ENCODE results near the gene CFAP54.
"Not testable (repeated sequence)": the region's sequence is repeated elsewhere in the genome, so short reads cannot be mapped to it uniquely, and the experiment has no call there.

Gene CFAP54

DNA sequence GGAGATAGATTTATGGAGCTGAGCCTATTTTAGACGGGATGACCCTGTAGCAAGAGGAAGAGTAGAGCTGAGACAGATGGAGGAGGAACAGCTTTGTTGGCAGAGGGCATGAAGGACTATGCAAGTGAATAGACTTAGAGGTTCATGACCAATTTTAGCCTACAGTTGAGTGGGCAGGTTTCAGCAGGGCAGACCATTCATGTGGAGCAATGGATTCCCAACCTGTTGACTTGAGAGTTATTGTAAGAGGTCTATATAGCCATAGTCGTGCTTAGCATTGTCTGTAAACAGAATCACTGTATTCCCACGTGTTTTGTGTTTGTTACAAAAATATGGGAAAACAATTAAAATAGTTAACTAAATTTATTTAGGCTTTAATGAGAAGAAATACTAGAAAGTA is 116.8 kb downstream of the CFAP54 start:
- no peak for DNase-seq

DNA sequence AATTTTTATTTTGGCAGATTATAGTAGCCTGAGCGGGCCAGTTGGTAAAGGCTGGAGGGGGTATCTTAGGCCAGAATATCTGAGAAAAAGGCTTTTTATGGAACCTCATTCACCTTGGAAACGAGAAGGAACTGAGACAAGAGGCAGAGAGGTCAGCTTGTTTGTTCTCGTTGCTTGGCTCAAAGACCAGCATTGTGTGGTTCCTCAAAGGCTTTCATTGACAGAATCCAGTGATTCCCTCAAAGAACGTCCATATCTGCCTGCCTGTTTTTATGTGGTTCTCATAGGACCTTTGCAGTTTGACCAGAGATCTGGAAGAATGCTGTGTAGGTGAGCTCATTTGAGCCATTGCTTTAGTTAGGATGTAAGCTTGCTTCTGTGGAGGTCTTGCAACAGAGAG is 117.3 kb downstream of the CFAP54 start:
- DNase-seq = no peak

DNA sequence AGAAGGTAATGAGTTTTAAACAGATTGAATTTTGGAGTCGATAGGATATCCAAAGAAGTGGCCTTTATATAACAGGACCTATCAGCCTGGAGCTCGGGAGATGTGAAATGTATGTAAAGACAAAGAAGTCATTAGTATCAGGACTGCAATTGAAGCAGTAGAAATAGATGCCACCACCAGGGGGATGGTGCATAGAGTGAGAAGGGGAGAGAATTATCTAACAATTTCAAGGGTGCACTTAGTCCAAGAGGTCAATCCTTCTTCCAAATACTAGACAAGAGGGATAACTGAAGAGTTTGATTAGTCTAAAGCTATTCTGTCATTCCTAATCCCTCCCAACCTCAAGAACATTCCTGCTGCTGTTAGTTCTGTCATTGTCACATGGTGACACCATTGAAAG is 127.8 kb downstream of the CFAP54 start:
- DNase-seq = no peak

DNA sequence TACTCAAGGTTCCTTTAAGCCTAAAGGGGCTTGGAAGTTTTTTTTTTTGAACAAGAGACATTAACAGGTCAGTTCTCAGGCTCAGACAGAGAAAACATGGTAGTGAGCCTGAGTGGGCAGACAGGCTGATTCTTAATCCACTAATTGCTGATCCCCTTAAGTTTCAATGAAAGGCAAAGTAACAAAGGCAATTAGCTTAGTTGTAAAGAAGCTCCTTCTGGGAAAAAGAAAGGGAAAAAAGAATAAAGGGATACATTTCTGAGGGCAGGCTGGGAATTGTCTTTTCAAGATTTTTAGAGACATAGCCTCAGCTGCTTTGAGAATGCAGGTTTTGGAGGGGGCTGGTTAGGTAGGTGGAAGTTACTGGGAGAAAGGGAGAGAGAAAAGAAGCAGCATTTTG is 133.8 kb downstream of the CFAP54 start:
- no peak for DNase-seq

DNA sequence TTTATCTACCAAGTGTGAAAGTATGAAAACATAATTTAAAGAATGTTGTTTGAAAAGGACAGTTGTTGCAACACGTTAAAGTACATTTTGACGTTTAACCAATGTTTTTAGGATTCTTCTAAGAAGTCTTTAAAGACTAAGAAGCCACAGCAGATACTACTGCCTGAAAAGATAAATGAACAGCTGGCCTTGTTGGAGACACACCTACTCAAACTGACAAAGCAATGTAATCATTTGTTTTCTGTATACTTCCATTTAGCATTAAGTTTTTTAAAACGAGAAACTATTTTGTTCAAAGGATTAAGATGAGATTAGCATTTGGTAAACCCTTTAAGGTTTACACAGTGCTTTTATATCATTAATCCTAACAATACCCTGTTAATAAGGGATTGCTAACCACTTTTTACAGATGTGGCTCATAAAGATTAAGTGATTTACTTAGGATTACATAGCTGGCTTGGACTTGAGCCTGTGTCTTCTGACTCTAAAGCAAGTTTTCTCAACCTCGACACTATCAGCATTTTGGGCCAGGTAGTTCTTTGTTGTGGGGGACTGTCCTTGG is 134.4 kb downstream of the CFAP54 start:
- no peak for DNase-seq

DNA sequence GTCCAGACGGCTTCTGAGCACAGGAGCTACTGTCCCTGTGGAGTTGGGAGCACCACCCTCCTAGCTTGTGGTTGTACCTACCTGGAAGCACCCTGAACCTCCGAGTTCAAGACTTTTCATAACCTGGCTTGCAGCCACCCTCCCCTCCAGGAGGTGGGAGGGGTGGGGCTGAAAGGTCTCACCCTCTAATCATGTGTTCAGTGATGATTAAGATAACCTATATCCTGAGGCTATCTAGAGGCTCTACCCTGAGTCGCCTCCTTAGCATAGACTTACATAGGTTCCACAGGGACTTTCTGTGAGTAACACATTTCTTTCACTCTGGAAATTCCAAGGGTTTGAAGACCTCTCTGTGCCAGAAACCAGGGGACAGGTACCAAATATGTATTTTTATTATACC is 146.5 kb downstream of the CFAP54 start:
- no peak for DNase-seq

DNA sequence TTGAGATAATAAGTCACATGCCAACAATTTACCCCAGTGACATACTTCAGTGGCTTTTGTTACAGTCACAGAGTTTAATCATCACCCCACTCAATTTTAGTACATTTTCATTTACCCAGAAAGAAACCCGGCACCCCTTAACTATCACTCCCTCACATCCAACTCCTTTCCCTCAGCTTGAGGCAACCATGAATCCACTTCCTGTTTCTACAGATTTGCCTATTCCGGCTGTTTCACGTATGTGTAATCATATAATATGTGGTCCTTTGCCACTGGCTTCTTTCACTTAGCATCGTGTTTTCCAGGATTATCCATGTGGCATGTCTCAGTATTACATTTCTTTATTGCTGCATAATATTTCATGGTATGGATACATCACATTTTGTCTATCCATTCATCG is 147.5 kb downstream of the CFAP54 start:
- DNase-seq = no peak

DNA sequence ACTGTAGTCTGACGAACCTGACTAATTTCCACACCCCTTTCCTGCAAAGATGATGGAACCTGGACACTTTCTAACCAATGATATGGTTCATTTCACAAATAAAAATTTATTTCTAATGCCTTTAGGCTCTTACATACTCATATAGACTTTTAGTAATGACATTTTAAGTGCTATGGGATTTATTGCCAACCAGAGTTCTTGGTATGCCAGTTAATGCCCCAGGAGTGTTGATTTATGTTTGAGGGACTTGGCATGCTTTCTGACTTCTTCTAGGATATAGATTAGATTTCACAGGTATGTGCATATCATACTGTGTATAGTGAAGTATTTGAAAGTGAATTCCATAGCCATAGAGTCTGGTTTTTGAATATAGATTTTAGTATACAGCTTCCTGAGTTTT is 159.5 kb downstream of the CFAP54 start:
- DNase-seq = no peak

DNA sequence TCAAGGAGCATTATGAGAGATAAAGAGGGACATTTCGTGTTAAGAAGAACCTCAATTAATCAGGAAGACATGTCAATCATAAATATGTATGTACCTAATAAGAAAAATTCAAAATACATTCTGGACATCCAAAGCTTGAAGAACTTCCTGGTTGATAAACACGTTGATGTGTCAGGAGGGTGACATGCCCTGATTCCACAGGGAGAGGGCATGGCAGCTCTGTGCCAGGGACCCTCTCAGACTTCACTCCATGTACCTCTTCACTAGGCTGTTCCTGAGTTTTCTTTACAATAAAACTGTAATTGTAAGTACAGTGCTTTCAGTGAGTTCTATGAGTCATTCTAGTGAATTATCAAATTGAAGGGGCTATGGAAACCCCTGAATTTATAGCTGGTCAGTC is 163.5 kb downstream of the CFAP54 start:
- DNase-seq = no peak

DNA sequence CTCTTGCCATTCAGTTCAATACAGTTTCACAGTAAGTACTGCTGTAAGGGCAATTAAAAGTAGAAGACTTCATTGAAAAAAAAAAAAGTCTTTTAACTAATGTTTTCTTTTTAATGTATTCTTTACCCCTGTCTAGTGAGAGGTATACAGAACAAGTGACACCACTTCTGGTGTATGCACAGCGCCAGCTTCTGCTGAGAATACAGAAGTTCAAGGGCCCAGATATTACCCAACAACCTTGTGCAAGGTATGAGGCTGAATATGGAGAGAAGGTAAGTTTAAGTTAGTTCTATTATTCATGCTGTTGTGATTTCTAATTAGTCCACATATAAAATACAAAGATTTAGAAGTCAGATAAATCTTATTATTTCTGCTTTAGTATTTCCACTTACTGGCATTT is 168.7 kb downstream of the CFAP54 start:
- no peak for DNase-seq

DNA sequence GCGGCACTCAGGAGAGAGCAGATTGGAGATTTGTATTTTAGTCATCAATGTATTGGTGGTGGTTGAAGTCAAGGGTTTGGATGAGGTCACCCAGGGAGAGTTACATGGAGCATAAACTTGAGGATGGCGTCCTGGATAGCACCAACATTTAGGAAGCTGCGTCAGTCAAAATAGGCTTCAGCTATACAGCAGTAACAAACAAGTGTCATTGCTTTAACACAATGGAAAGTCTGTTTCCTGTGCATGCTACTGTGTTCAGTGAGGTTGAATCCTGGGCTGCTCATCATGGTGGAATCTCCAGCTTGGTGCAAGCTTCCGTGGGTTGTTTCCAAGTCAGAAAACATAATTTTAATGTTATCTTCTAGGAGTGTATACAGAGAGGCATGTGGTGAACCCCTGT is 180.4 kb downstream of the CFAP54 start:
- DNase-seq = no peak

DNA sequence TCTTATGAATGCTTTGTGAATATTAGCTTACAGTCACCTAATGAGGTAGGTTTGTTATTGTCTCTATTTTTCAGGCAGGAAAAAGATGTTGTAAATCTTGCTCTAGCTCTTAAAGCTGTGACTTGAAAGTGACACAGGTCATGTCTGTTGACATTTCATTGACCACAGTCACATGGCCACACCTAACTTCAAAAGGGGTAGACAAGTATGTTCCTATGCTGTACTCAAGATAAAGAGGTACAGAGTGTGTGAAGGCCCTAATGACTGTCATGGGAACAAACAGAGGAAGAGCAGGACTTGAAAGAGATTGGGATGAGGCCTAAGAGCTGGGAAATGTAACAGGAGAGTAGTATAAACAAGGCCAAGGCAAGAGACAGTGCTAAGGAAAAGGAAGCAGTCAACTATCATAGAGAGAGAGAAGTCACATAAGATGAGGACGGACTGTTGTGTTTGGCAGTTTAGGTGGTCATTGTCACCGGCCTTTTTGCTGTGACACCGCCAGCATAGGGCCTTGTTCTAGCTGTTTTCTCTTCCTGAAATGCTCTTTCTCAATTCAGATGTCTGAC is 181.0 kb downstream of the CFAP54 start:
- DNase-seq = no peak

DNA sequence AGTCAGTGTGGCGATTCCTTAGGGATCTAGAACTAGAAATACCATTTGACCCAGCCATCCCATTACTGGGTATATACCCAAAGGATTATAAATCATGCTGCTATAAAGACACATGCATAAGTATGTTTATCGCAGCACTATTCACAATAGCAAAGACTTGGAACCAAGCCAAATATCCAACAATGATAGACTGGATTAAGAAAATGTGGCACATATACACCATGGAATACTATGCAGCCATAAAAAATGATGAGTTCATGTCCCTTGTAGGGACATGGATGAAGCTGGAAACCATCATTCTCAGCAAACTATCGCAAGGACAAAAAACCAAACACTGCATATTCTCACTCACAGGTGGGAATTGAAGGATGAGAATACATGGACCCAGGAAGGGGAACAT is 186.1 kb downstream of the CFAP54 start:
- not testable (repeated sequence) for DNase-seq

DNA sequence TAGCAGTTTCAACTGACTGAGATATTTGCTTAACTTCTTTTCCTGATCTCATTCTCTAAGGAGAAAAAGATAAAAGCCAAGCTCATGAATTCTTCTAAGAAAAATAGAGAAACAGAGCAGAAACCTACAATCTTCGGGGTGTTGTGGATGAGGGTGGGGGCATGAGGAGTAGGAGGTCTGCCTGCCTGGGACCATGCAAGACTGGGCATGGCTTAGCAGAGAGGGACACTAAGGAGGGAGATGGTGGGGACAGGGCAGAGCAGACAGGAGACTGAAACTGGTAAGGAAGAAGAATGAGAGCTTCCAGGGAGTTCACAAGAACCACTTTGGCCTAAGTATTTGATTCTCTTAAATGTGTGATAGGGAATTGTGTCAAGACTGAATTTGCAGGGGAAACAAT is 188.0 kb downstream of the CFAP54 start:
- DNase-seq = no peak

DNA sequence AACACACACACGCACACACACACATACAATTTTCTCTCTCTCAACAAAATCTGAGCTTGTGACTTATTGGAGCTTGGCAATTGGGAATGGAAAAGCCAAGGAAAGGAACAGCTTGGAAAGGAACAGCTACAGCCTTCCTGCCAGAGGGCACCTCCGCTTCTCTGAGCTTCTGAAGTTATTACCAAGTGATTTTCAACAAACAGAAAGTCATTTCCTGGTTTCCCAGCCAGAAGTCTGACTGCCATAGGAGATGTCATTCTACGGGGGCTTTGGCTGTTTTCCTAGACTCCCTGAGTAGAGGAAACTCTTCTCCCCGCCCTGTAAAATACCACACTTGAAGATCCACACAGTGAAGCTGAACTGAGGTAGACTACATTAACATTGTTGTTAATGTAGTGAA is 198.3 kb downstream of the CFAP54 start:
- no peak for DNase-seq

DNA sequence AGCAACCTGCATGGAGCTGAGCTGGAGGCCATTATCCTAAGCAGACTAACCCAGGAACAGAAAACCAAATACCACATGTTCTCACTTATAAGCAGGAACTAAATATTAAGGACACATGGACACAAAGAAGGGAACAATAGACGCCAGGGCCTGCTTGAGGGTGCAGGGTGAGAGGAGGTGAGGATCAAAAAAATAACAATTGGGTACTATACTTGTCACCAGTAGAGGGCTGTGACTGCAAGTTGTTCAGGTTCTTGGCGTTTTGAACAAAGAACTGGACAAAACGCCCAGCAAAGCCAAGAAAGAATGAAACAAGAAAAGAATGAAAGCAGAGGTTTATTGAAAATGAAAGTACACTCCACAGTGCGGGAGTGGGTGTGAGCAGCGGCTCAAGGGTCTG is 209.1 kb downstream of the CFAP54 start:
- no peak for DNase-seq

DNA sequence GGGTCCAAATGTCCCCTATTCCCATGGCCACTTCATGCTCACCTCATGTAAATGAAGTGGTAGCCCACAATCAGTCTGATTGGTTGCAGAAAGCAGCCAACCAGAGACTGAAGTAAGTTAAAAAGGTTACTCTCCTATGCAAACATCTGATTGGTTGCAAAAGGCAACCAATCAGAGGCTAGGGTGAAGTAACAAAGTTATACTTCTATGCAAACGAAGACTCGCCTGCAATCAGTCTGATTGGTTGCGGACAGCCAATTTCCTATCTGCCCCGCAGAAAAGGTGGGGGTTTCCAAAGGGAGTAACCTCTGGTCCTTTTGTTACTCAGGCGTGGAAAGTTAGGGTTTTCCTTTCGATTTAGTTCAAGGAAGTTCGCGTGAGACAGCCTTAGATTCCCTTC is 209.6 kb downstream of the CFAP54 start:
- DNase-seq = no peak

DNA sequence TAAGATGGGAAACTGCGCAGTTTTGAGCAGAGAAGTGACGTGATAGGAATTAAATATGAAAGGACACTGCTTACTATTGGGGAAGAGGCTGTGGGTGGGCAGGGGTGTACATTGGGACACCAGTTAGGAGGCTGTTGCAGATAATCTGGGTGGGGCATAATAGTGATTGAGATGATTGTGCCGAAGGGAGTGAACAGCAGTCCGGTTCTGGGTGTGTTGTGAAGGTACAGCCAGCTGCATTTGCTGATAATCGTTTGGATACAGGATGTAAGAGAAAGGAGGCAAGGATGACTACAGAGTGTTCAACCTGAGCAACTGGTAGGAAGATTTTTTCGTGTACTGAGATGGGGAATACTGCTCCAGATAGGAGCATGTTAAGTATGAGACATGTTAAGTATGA is 212.5 kb downstream of the CFAP54 start:
- no peak for DNase-seq

DNA sequence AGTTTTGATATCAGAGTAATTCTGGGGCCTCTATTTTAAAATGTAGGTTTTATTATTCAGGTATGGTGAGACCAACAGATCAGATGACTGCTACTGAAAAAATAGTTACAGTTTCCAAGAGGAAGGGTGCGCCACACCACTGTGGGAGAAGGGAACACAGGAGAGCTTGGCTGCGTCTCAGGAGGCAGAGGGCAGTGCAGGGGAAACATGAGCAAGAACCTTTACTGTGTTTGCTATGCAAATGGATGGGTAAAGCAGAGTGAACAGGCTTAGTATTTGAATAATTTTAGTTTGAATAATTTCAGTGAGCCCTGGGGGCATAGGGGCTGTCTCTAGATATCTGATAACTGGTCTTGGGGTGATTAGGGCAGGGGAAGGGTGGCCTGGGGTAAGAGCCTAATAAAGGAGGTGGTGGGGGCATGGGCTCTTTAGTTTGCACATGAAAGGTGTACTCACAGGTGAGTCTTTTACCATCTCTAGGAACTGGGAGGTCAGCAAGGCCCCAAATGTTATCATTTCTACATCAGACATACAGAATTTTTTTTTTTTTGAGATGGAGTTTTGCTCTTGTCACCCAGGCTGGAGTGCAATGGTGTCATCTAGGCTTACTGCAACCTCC is 220.9 kb downstream of the CFAP54 start:
- no peak for DNase-seq

DNA sequence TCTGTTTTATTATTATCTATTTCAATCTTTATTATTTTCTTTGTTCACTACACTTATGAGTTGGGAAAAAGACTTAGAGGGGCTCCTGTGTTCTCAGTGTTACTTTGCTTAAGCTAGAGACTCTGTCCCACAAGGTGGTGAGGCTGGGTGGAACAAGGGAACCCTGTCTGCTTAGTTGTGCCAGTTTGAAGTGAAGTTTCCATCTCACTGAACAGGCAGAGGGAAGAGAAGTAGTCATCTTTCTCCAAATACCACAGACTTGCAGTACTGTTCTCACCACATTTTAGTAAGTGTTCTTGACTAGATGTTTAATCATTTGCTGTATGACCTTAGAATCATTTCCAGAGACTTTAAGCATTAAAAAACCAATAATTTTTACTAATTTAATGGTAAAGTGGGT is 222.0 kb downstream of the CFAP54 start:
- no peak for DNase-seq

DNA sequence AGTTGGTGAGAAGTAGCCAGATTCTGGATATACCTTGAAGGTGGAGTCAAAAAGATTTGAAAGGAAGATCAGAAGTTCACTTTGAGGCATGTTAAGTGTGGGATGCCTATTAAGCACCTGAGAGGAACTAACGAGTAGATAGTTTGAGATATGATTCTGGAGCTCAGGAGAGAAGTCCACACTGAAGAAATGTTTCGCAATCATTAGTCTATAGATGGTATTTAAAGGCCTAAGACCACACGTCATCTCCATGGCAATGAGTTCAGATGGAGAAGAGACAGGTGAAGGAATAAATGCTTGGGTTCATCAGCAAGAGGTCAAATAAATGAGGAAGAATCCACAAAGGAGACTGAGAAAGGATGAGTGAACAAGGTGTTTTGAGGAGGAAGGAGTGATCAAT is 224.8 kb downstream of the CFAP54 start:
- DNase-seq = no peak

DNA sequence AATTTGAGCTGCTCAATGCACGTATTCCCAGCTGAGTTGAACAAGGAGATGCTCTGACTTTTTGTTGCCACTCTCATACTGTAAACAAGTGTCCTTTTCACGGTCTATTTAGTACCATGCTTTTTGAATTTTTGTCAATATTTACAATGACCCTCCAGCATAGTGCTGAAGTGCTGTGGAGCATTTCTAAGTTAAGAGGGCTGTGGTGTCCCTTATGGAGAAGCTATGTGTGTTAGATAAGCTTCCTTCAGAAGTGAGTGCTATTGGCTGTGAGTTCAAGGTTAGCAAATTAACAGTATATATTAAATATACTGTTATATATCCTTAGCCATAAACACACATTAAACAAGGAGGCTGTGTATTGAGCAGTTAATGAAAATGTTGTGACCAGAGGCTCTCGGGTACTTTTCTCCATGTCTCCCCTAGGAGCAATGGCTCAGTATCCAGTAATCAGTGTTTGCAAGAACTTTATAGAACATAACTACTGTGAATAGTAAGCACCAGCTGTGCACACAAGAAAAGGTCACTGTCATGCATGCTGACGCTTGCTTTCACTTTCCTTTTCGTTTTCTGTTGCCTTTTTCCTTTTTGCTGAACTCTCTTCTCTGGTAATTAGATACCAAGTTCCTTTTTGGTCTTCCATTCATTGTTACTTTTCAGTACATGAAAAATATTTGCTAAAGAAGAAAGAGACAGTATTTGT is 230.4 kb downstream of the CFAP54 start:
- no peak for DNase-seq

DNA sequence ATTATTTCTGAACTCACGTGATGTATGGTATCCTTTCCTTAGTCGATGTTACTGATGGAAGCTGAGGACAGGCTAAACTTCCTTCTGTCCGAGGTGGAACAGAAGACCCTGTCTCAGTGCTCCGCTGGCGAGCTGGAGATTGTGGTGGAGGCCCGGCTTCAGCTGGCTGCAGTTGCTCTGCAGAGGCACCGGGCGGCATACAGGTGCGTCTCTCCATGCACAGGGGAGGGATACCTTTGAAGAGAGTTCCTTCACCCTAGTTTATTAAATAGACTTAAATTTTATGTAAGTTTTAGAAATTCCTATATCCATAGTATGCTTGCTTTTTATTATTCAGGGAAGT is 231.0 kb downstream of the CFAP54 start:
- DNase-seq = no peak

Measured in amygdala (tissue), 56 donors.